Neuronal stem cell (in vitro differentiated cells): Measurements from ENCODE around the gene NPSR1.

ENCODE experiments used
- DNase-seq: peaks from one replicate; pipeline ENCODE4 v3.0.0-alpha.2; 2013; ENCODE audit warnings: low spot score
- H2AFZ ChIP-seq: one replicate; pipeline ENCODE4 v1.6.1; 2013; ENCODE audit warnings: mild to moderate bottlenecking, low read length, inconsistent platforms
- H2AK5ac ChIP-seq: 2 replicates; pipeline ENCODE4 v1.6.1; 2013; ENCODE audit warnings: low read depth, mild to moderate bottlenecking, inconsistent platforms, low read length, moderate library complexity, mixed read lengths
- H2BK120ac ChIP-seq: 2 replicates; pipeline ENCODE4 v1.6.1; 2013; ENCODE audit warnings: low read depth, mild to moderate bottlenecking, inconsistent platforms, low read length, moderate library complexity, mixed read lengths
- H2BK12ac ChIP-seq: one replicate; pipeline ENCODE4 v1.6.1; 2013; ENCODE audit warnings: low read length, inconsistent platforms
- H2BK15ac ChIP-seq: 2 replicates; pipeline ENCODE4 v1.6.1; 2013; ENCODE audit warnings: mild to moderate bottlenecking, low read length, inconsistent platforms, mixed read lengths
- H2BK5ac ChIP-seq: one replicate; pipeline ENCODE4 v1.6.1; 2013; ENCODE audit warnings: inconsistent platforms, mild to moderate bottlenecking, low read length, moderate library complexity
- H3K14ac ChIP-seq: one replicate; pipeline ENCODE4 v1.6.1; 2013; ENCODE audit warnings: low read length, inconsistent platforms
- H3K18ac ChIP-seq: 2 replicates; pipeline ENCODE4 v1.6.1; 2013; ENCODE audit warnings: low read length, inconsistent platforms
- H3K23ac ChIP-seq: 2 replicates; pipeline ENCODE4 v1.6.1; 2013; ENCODE audit warnings: low read depth, mild to moderate bottlenecking, mixed read lengths, low read length, inconsistent platforms; ENCODE audit not compliant: poor library complexity
- H3K27ac ChIP-seq: replicated peaks from 3 replicates; pipeline ENCODE4 v1.5.1; 2013; ENCODE audit warnings: low read length, inconsistent platforms
- H3K27me3 ChIP-seq, 3 experiments: 2 replicates each; pipeline ENCODE4 v1.6.1; 2013; ENCODE audit warnings: low read length in 3 of 3, mild to moderate bottlenecking in 2 of 3, inconsistent platforms in 1 of 3, low read depth in 1 of 3, mixed read lengths in 1 of 3, moderate library complexity in 1 of 3; ENCODE audit not compliant: control insufficient read depth in 3 of 3, insufficient read depth in 3 of 3
- H3K36me3 ChIP-seq, 2 donors: replicated peaks in 1 of 2; 2 replicates each; pipeline ENCODE4 v1.6.1; 2013; ENCODE audit warnings: low read length in 2 of 2; ENCODE audit not compliant: control insufficient read depth in 2 of 2, insufficient read depth in 2 of 2
- H3K4ac ChIP-seq: 2 replicates; pipeline ENCODE4 v1.6.1; 2013; ENCODE audit warnings: inconsistent platforms, mild to moderate bottlenecking, low read length, moderate library complexity
- H3K4me1 ChIP-seq, 2 donors: 1 replicate in 1 of 2; 2 replicates in 1 of 2; pipeline ENCODE4 v1.6.1; 2013; ENCODE audit warnings: low read length in 2 of 2, low read depth in 1 of 2; ENCODE audit not compliant: control insufficient read depth in 2 of 2, insufficient read depth in 1 of 2
- H3K4me2 ChIP-seq: one replicate; pipeline ENCODE4 v1.6.1; 2013; ENCODE audit warnings: mild to moderate bottlenecking, low read length, inconsistent platforms; ENCODE audit not compliant: insufficient read depth, poor library complexity, severe bottlenecking
- H3K4me3 ChIP-seq, 2 donors: 2 replicates each; pipeline ENCODE4 v1.5.1; 2013; ENCODE audit warnings: low read length in 2 of 2, mild to moderate bottlenecking in 2 of 2, inconsistent platforms in 1 of 2, moderate library complexity in 1 of 2
- H3K79me1 ChIP-seq: one replicate; pipeline ENCODE4 v1.6.1; 2013; ENCODE audit warnings: low read depth, mild to moderate bottlenecking, inconsistent platforms, low read length, moderate library complexity
- H3K9ac ChIP-seq: one replicate; pipeline ENCODE4 v1.6.1; 2013; ENCODE audit warnings: mild to moderate bottlenecking, low read depth, low read length, inconsistent platforms; ENCODE audit not compliant: poor library complexity
- H3K9me3 ChIP-seq, 2 donors: replicated peaks in 1 of 2; 2 replicates each; pipeline versions ENCODE3 to v1.6.1; 2013; ENCODE audit warnings: low read length in 2 of 2, mild to moderate bottlenecking in 2 of 2, inconsistent platforms in 1 of 2, low read depth in 1 of 2, mixed read lengths in 1 of 2, moderate library complexity in 1 of 2; ENCODE audit not compliant: control insufficient read depth in 2 of 2, insufficient read depth in 1 of 2
- H4K8ac ChIP-seq: one replicate; pipeline ENCODE4 v1.6.1; 2013; ENCODE audit warnings: low read depth, mild to moderate bottlenecking, inconsistent platforms, low read length, moderate library complexity
- H4K91ac ChIP-seq: one replicate; pipeline ENCODE4 v1.6.1; 2013; ENCODE audit warnings: low read length, low read depth, mild to moderate bottlenecking, inconsistent platforms; ENCODE audit not compliant: poor library complexity
- WGBS, 2 donors: extraction: QIAGEN DNeasy Blood & Tissue Kit; methylation state at CpG; one replicate each; pipeline ENCODE4 v1.1.7; 2013; ENCODE audit warnings: missing lambda C conversion rate in 2 of 2, mixed read lengths in 1 of 2; ENCODE audit not compliant: insufficient read length in 2 of 2, insufficient replicate concordance in 1 of 2; ENCODE audit errors: extremely low coverage in 2 of 2; 5-methylcytosine and 5-hydroxymethylcytosine counted together

Gene NPSR1

DNA sequence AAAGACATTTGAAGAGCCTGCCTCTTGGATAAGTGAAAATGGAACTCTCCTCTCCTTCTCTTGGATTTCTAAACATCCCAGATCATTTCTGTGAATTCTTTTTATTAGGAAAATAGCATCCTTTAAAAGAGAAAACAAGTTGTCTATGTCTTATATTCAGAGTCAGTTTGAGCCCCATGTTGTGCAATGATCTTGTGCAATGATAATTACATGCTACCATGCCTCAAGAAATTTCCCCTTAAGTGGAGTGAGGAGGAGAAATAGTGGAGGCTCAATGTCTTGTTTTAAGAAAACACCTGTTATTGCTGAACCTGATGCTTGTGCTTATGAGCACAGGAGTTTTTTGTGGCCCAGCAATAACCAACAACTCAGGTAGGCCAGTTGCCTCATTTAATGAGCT, 103.6 kb downstream of the NPSR1 start:
- Histone ChIP-seq H3K27me3 (no peaks in the 10 kb centered on the region), H4K8ac (no peak overlapping the region), H3K4me1 (no peaks in the 10 kb centered on the region), H3K14ac (no peak overlapping the region), H3K9me3 (no peaks in the 10 kb centered on the region), H2AK5ac (no peak overlapping the region), H3K27ac (no peak overlapping the region), H2AFZ (no peak overlapping the region), H3K36me3 (no peaks in the 10 kb centered on the region), H2BK120ac (no peak overlapping the region), H3K4ac (no peak overlapping the region), H2BK5ac (no peak overlapping the region), H2BK12ac (no peak overlapping the region), H3K23ac (no peak overlapping the region), H3K79me1 (no peaks in the 10 kb centered on the region), H3K18ac (no peak overlapping the region), H4K91ac (no peak overlapping the region), H3K4me3 (no peak overlapping the region), H3K4me2 (no peak overlapping the region), H2BK15ac (no peak overlapping the region), H3K9ac (no peak overlapping the region)
- DNase-seq: no peak

DNA sequence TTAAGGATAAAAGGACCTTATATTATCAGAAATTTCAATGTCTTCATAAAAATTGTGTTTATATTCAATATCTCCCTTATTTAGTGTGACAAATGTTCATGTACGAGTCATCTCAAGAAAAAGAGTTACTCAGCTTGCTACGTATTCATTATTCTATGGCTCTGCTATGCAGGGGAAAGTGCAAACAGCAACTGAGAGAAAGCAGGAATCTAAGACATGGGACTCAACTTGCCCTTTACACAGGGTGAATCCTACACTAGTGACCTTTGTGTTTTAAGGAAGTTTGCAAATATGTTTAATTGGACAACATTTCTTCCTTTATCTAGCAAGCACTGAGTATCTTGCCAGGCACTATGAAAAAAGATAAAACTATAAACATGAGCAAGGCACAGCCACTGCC, 104.7 kb downstream of the NPSR1 start:
- H3K23ac ChIP-seq: no peak overlapping the region
- H4K91ac ChIP-seq: no peak overlapping the region
- H2BK120ac ChIP-seq: no peak overlapping the region
- H2BK5ac ChIP-seq: no peak overlapping the region
- no peak overlapping the region for H2AFZ ChIP-seq
- H3K14ac ChIP-seq: no peak overlapping the region
- H4K8ac ChIP-seq: no peak overlapping the region
- H2AK5ac ChIP-seq: no peak overlapping the region
- H2BK12ac ChIP-seq: no peak overlapping the region
- WGBS, 2 donors: no CpG with 5 or more reads among the region's 2 CpGs
- no peak overlapping the region for H3K4me2 ChIP-seq
- H3K4me1 ChIP-seq: no peaks in the 10 kb centered on the region
- H2BK15ac ChIP-seq: no peak overlapping the region
- no peak overlapping the region for H3K27ac ChIP-seq
- no peak overlapping the region for H3K18ac ChIP-seq
- H3K79me1 ChIP-seq: no peaks in the 10 kb centered on the region
- no peak overlapping the region for H3K4me3 ChIP-seq
- DNase-seq: no peak
- no peaks in the 10 kb centered on the region for H3K9me3 ChIP-seq
- no peak overlapping the region for H3K4ac ChIP-seq
- no peaks in the 10 kb centered on the region for H3K27me3 ChIP-seq
- no peak overlapping the region for H3K9ac ChIP-seq
- H3K36me3 ChIP-seq: no peaks in the 10 kb centered on the region

DNA sequence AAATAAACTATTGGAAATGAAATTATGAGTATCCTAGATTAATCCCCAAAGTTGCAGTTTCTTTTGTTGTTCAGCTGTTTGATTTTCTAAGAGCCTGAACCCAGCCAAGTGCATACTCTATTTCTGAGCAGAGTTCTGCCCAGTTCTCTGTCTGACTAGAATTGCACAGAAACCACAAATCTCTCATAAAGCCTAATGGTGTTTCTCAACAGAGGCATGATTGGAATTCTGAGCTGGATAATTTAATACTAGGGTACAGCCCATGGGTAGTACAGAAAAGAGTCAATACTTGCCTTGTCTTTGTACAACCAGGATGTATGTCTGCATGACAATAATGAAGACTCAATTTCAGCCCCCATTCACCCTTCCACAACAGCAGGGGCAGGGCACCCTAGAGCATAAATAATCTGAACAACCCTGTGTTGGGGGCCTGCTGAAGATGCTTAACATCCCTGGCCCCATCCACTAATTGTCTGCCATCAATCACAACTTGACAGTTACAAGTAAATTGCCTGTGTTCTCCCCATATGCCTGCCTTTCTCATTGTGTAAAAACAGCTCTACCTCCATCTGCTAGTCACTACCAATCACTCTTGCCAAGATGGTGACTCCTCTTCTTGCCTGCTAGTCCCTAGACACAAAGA, 114.4 kb downstream of the NPSR1 start:
- no peak overlapping the region for H3K23ac ChIP-seq
- no peak overlapping the region for H2BK5ac ChIP-seq
- no peaks in the 10 kb centered on the region for H3K36me3 ChIP-seq
- H3K9me3 ChIP-seq: no peaks in the 10 kb centered on the region
- no peaks in the 10 kb centered on the region for H3K4me1 ChIP-seq
- no peaks in the 10 kb centered on the region for H3K79me1 ChIP-seq
- H3K4me3 ChIP-seq: no peak overlapping the region
- H2BK15ac ChIP-seq: no peak overlapping the region
- no peak overlapping the region for H2BK120ac ChIP-seq
- DNase-seq: no peak
- H3K9ac ChIP-seq: no peak overlapping the region
- no peak overlapping the region for H2AK5ac ChIP-seq
- H2AFZ ChIP-seq: no peak overlapping the region
- H3K4me2 ChIP-seq: no peak overlapping the region
- H3K18ac ChIP-seq: no peak overlapping the region
- H3K27ac ChIP-seq: no peak overlapping the region
- no peak overlapping the region for H2BK12ac ChIP-seq
- no peaks in the 10 kb centered on the region for H3K27me3 ChIP-seq
- H3K4ac ChIP-seq: no peak overlapping the region
- H4K8ac ChIP-seq: no peak overlapping the region
- no peak overlapping the region for H3K14ac ChIP-seq
- H4K91ac ChIP-seq: no peak overlapping the region

DNA sequence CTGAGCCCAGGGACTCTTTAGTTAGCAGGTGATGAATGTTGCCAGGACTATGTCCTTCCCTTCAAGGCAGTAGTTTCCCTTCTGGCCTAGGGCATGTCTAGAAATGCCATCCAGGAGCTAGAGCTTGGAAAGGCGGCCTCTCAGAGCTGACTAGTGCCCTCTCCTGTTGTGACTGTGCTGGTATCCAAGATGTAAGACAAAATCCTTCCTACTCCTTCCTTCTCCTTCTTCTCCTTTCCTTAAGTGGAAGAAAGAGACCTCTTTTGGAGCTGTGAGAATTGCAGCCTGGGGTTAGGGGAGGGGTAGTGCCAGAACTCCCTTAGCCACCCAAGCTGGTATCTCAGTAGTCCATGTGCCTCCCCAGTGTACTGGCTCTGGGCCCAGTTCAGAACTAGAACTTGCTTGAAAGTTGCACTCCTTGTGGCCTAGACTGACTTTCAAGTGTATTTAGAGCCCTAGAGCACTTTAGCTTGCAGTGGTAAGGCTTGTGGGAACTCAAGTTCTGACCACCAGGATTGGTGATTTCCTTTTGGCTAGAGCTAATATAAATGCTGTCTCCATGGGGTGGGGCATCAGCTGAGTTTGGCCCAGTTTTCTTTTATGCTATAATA, 118.8 kb downstream of the NPSR1 start:
- H2AFZ ChIP-seq: no peak overlapping the region
- H3K4me3 ChIP-seq: no peak overlapping the region
- H3K4me1 ChIP-seq: no peaks in the 10 kb centered on the region
- H3K9ac ChIP-seq: no peak overlapping the region
- no peak overlapping the region for H3K4me2 ChIP-seq
- H2BK5ac ChIP-seq: no peak overlapping the region
- no peak overlapping the region for H2BK15ac ChIP-seq
- H3K18ac ChIP-seq: no peak overlapping the region
- H3K79me1 ChIP-seq: no peaks in the 10 kb centered on the region
- H2AK5ac ChIP-seq: no peak overlapping the region
- DNase-seq: no peak
- H3K27ac ChIP-seq: no peak overlapping the region
- H4K91ac ChIP-seq: no peak overlapping the region
- H4K8ac ChIP-seq: no peak overlapping the region
- no peaks in the 10 kb centered on the region for H3K27me3 ChIP-seq
- no peak overlapping the region for H2BK12ac ChIP-seq
- no peak overlapping the region for H2BK120ac ChIP-seq
- H3K14ac ChIP-seq: no peak overlapping the region
- no CpG with 5 or more reads among the region's 1 CpG for WGBS, 2 donors
- H3K9me3 ChIP-seq: peaks cover 0 to 1% of the 10 kb centered on the region in 2 donors
- no peaks in the 10 kb centered on the region for H3K36me3 ChIP-seq
- H3K23ac ChIP-seq: no peak overlapping the region
- H3K4ac ChIP-seq: no peak overlapping the region
